NCI-H2029 (cell line): ENCODE results near the gene MRGPRD.
"Not testable (repeated sequence)": the region's sequence is repeated elsewhere in the genome, so short reads cannot be mapped to it uniquely, and the experiment has no call there.

Experiments
- DNase-seq: peaks from one replicate; lab custom pipeline; 2025; lab: John Stamatoyannopoulos, UW

MRGPRD gene

GRCh38 chr11:69005631-69006368, 25.0 kb upstream of the MRGPRD start:
- no peak for DNase-seq

- no peak for DNase-seq
These were observed 24.4 kb upstream of the MRGPRD start for GRCh38 chr11:69005183-69005630.

- no peak for DNase-seq
These were observed 23.8 kb upstream of the MRGPRD start for GRCh38 chr11:69004411-69005182.

GRCh38 chr11:69003866-69004367, 23.1 kb upstream of the MRGPRD start:
- no peak for DNase-seq

- no peak for DNase-seq
These were observed 22.6 kb upstream of the MRGPRD start for GRCh38 chr11:69003301-69003865.

- DNase-seq = no peak
These were observed 21.9 kb upstream of the MRGPRD start for GRCh38 chr11:69002570-69003231.

- DNase-seq = no peak
These were observed 21.4 kb upstream of the MRGPRD start for GRCh38 chr11:69002110-69002569.

- no peak for DNase-seq
These were observed 20.7 kb upstream of the MRGPRD start for GRCh38 chr11:69001243-69002081.

- no peak for DNase-seq
These were observed 20.1 kb upstream of the MRGPRD start for GRCh38 chr11:69000831-69001242.

GRCh38 chr11:69000391-69000790, 19.6 kb upstream of the MRGPRD start:
- DNase-seq = no peak

- not testable (repeated sequence) for DNase-seq
These were observed 19.1 kb upstream of the MRGPRD start for GRCh38 chr11:68999748-69000355.

- no peak for DNase-seq
These were observed 18.4 kb upstream of the MRGPRD start for GRCh38 chr11:68999093-68999747.

- peak; percentile 65 for DNase-seq
These were observed 17.7 kb upstream of the MRGPRD start for GRCh38 chr11:68998390-68998911.

GRCh38 chr11:68997995-68998348, 17.2 kb upstream of the MRGPRD start:
- no peak for DNase-seq

GRCh38 chr11:68997124-68997994, 16.6 kb upstream of the MRGPRD start:
- DNase-seq = no peak

GRCh38 chr11:68996376-68997123, 15.8 kb upstream of the MRGPRD start:
- DNase-seq = no peak

- DNase-seq = no peak
These were observed 14.1 kb upstream of the MRGPRD start for GRCh38 chr11:68994894-68995285.

GRCh38 chr11:68994161-68994893, 13.5 kb upstream of the MRGPRD start:
- DNase-seq = no peak
